Neural cell (in vitro differentiated cells): ENCODE results near the gene WDFY1.

Source experiments
- CTCF ChIP-seq: fragments of 450-650 bp; IDR thresholded peaks from 2 replicates; pipeline ENCODE4 v1.5.1; 2014; ENCODE audit warnings: antibody characterized with exemption, mild to moderate bottlenecking, moderate library complexity; ENCODE audit not compliant: poor library complexity, severe bottlenecking
- EP300 ChIP-seq: fragments of 450-650 bp; conservative IDR thresholded peaks from 2 replicates; pipeline ENCODE4 v1.6.1; 2014; ENCODE audit warnings: antibody characterized with exemption, mild to moderate bottlenecking, moderate library complexity; ENCODE audit not compliant: poor library complexity, severe bottlenecking
- EZH2 ChIP-seq: fragments of 200-600, 300-800 bp; shearing (Covaris generic), sonication (generic); IDR thresholded peaks from 2 replicates; pipeline ENCODE4 v1.6.1; 2014; ENCODE audit warnings: antibody characterized with exemption, low read length, borderline replicate concordance, mild to moderate bottlenecking; ENCODE audit not compliant: insufficient read depth, poor library complexity, severe bottlenecking
- MXI1 ChIP-seq: fragments of 450-650 bp; conservative IDR thresholded peaks from 2 replicates; pipeline ENCODE4 v1.6.1; 2014; ENCODE audit warnings: antibody characterized with exemption, mild to moderate bottlenecking; ENCODE audit not compliant: poor library complexity, severe bottlenecking
- POLR2AphosphoS5 ChIP-seq: IDR thresholded peaks from 2 replicates; pipeline ENCODE4 v1.6.1; 2012
- RAD21 ChIP-seq: fragments of 450-650 bp; conservative IDR thresholded peaks from 2 replicates; pipeline ENCODE4 v1.6.1; 2014; ENCODE audit warnings: antibody characterized with exemption, mild to moderate bottlenecking, moderate library complexity
- REST ChIP-seq: IDR thresholded peaks from 2 replicates; pipeline ENCODE4 v1.6.1; 2012; ENCODE audit warnings: borderline replicate concordance
- SMC3 ChIP-seq: fragments of 450-650 bp; conservative IDR thresholded peaks from 2 replicates; pipeline ENCODE4 v1.6.1; 2014; ENCODE audit warnings: antibody characterized with exemption, mild to moderate bottlenecking, moderate library complexity; ENCODE audit not compliant: poor library complexity
- TAF1 ChIP-seq: IDR thresholded peaks from 2 replicates; pipeline ENCODE4 v1.6.1; 2012; ENCODE audit warnings: low read depth

GRCh38 chr2:223952280-223952968, 7.3 kb upstream of the WDFY1 start:
- no peak for TF ChIP-seq RAD21
- TF ChIP-seq MXI1, result no peak
- TF ChIP-seq EP300, result no peak
- TF ChIP-seq CTCF, result no peak
- TF ChIP-seq POLR2AphosphoS5, result no peak
- TF ChIP-seq EZH2, result no peak
- no peak for TF ChIP-seq TAF1
- TF ChIP-seq REST, result no peak
- no peak for TF ChIP-seq SMC3
